Measurements from ENCODE around the gene SMURF2. TPM values are rescaled to one million over a fixed set of nuclear protein-coding genes. Genes with fewer than 3 reads are reported as not detected.

SMURF2 gene
- total RNA-seq, 1 donor: 90.5 TPM

GRCh38 chr17:64621772-64622171, 40.3 kb downstream of the SMURF2 start:
- H3K36me3 ChIP-seq (ENCODE audit: insufficient read depth, low read length): peaks cover 5% of the 10 kb centered on the region
- H3K79me2 ChIP-seq (ENCODE audit: insufficient read depth, low read length): peaks cover 97% of the 10 kb centered on the region
- no peaks in the 10 kb centered on the region for H3K9me3 ChIP-seq (ENCODE audit: low read depth, low read length)
- TF ChIP-seq CTCF (IDR thresholded peaks at IDR 0.05; ENCODE audit: extremely low read depth, low read depth, low read length): no peak
- H2AFZ ChIP-seq (ENCODE audit: low read length): no peak overlapping the region
- peaks cover 78% of the 10 kb centered on the region for H4K20me1 ChIP-seq (ENCODE audit: insufficient read depth, low read length)
- H3K4me1 ChIP-seq (ENCODE audit: insufficient read depth, low read length): peaks cover 52% of the 10 kb centered on the region
- H3K4me3 ChIP-seq (ENCODE audit: insufficient read depth, low read length): no peak overlapping the region
- no peaks in the 10 kb centered on the region for H3K27me3 ChIP-seq (ENCODE audit: insufficient read depth, low read length)
- no peak overlapping the region for H3K27ac ChIP-seq (ENCODE audit: low read depth, low read length)
- DNase-seq (ENCODE audit: insufficient read length, low spot score, missing footprints): no peak
- no peak overlapping the region for H3K4me2 ChIP-seq (ENCODE audit: insufficient read depth, low read length)

GRCh38 chr17:64618848-64619247, 43.3 kb downstream of the SMURF2 start:
- Histone ChIP-seq H3K27ac (ENCODE audit: low read depth, low read length) (no peak overlapping the region), H3K9me3 (ENCODE audit: low read depth, low read length) (no peaks in the 10 kb centered on the region), H3K36me3 (ENCODE audit: insufficient read depth, low read length) (peaks cover 5% of the 10 kb centered on the region), H3K27me3 (ENCODE audit: insufficient read depth, low read length) (no peaks in the 10 kb centered on the region), H3K79me2 (ENCODE audit: insufficient read depth, low read length) (peaks cover 96% of the 10 kb centered on the region), H2AFZ (ENCODE audit: low read length) (no peak overlapping the region), H3K4me3 (ENCODE audit: insufficient read depth, low read length) (no peak overlapping the region), H3K4me1 (ENCODE audit: insufficient read depth, low read length) (peaks cover 76% of the 10 kb centered on the region), H3K4me2 (ENCODE audit: insufficient read depth, low read length) (no peak overlapping the region), H4K20me1 (ENCODE audit: insufficient read depth, low read length) (peaks cover 83% of the 10 kb centered on the region)
- no peak for DNase-seq (ENCODE audit: insufficient read length, low spot score, missing footprints)
- TF ChIP-seq CTCF (IDR thresholded peaks at IDR 0.05; ENCODE audit: extremely low read depth, low read depth, low read length): no peak

GRCh38 chr17:64617125-64617780, 44.9 kb downstream of the SMURF2 start:
- peaks cover 5% of the 10 kb centered on the region for H3K36me3 ChIP-seq (ENCODE audit: insufficient read depth, low read length)
- no peak overlapping the region for H2AFZ ChIP-seq (ENCODE audit: low read length)
- H3K4me3 ChIP-seq (ENCODE audit: insufficient read depth, low read length): no peak overlapping the region
- no peak for DNase-seq (ENCODE audit: insufficient read length, low spot score, missing footprints)
- no peak for TF ChIP-seq CTCF (IDR thresholded peaks at IDR 0.05; ENCODE audit: extremely low read depth, low read depth, low read length)
- no peaks in the 10 kb centered on the region for H3K27me3 ChIP-seq (ENCODE audit: insufficient read depth, low read length)
- no peaks in the 10 kb centered on the region for H3K9me3 ChIP-seq (ENCODE audit: low read depth, low read length)
- peaks cover 75% of the 10 kb centered on the region for H4K20me1 ChIP-seq (ENCODE audit: insufficient read depth, low read length)
- H3K4me2 ChIP-seq (ENCODE audit: insufficient read depth, low read length): no peak overlapping the region
- H3K4me1 ChIP-seq (ENCODE audit: insufficient read depth, low read length): peaks cover 74% of the 10 kb centered on the region
- peaks cover 95% of the 10 kb centered on the region for H3K79me2 ChIP-seq (ENCODE audit: insufficient read depth, low read length)
- H3K27ac ChIP-seq (ENCODE audit: low read depth, low read length): peak overlapping the region; percentile 6

GRCh38 chr17:64615028-64615677, 47.0 kb downstream of the SMURF2 start:
- TF ChIP-seq CTCF (IDR thresholded peaks at IDR 0.05; ENCODE audit: extremely low read depth, low read depth, low read length): no peak
- Histone ChIP-seq H3K79me2 (ENCODE audit: insufficient read depth, low read length) (peaks cover 98% of the 10 kb centered on the region), H3K27me3 (ENCODE audit: insufficient read depth, low read length) (no peaks in the 10 kb centered on the region), H4K20me1 (ENCODE audit: insufficient read depth, low read length) (peaks cover 81% of the 10 kb centered on the region), H2AFZ (ENCODE audit: low read length) (no peak overlapping the region), H3K27ac (ENCODE audit: low read depth, low read length) (peak overlapping the region; percentile 57), H3K9me3 (ENCODE audit: low read depth, low read length) (no peaks in the 10 kb centered on the region), H3K36me3 (ENCODE audit: insufficient read depth, low read length) (no peaks in the 10 kb centered on the region), H3K4me3 (ENCODE audit: insufficient read depth, low read length) (no peak overlapping the region), H3K4me2 (ENCODE audit: insufficient read depth, low read length) (peak overlapping the region; percentile 52), H3K4me1 (ENCODE audit: insufficient read depth, low read length) (peaks cover 69% of the 10 kb centered on the region)
- DNase-seq (ENCODE audit: insufficient read length, low spot score, missing footprints): peak; percentile 57
